Activated naive CD4-positive, alpha-beta T cell treated with anti-CD3 and anti-CD28 coated beads for 36 hours (primary cell): Measurements from ENCODE around the gene CASK. TPM values are rescaled to one million over a fixed set of nuclear protein-coding genes. Genes with fewer than 3 reads are reported as not detected.

ENCODE experiments used
- CTCF ChIA-PET: fragments of 350-600 bp; sonication (Branson Sonifier 250); formaldehyde crosslinking; loops from one replicate; lab custom pipeline; 2021; ENCODE audit warnings: antibody characterized with exemption; lab: Charles Lee
- DNase-seq: peaks from one replicate; pipeline ENCODE4 v3.0.0-alpha.2; 2020
- H3K27ac Mint-ChIP-seq: one replicate; pipeline ENCODE4 v1.8.0; 2021; ENCODE audit warnings: mild to moderate bottlenecking, mixed read lengths
- H3K27me3 Mint-ChIP-seq: one replicate; pipeline ENCODE4 v1.8.0; 2021; ENCODE audit warnings: low read depth, mixed read lengths
- H3K36me3 Mint-ChIP-seq: one replicate; pipeline ENCODE4 v1.8.0; 2021; ENCODE audit warnings: low read depth, mixed read lengths
- H3K4me1 Mint-ChIP-seq: one replicate; pipeline ENCODE4 v1.8.0; 2021; ENCODE audit warnings: low read depth, mixed read lengths
- H3K4me3 Mint-ChIP-seq: one replicate; pipeline ENCODE4 v1.8.0; 2021; ENCODE audit warnings: mild to moderate bottlenecking, moderate library complexity, mixed read lengths
- H3K9me3 Mint-ChIP-seq: one replicate; pipeline ENCODE4 v1.8.0; 2021; ENCODE audit warnings: mixed read lengths
- intact Hi-C: fragments of 100-400 bp; cut with micrococcal nuclease; formaldehyde crosslinking; loops from one replicate; pipeline ENCODE4 v1.15.1; 2023
- total RNA-seq, 2 experiments: library from RNA; stranded (reverse); gene quantifications; one replicate each; pipeline ENCODE4 v1.2.3, GENCODE V29; 2021

Gene CASK
- total RNA-seq, 2 experiments from 2014 or later = 15.4 to 18.9 TPM

DNA sequence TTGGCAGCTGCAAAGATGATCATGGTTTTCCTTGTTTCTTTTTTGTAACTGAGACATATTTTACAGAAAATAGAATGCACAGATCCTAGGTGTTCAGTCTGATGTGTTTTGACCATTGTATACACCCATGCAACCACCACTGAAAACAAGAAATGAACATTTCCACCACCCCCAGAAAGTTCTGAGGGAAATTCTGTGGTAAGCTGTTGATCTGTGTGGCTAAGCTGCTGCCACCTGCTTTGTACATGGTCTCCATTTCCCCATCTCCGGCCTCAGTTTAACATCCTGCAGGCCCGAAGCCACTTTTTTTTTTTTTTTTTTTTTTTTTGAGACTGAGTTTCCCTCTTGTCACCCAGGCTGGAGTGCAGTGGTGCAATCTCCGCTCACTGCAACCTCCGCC, 411.0 kb downstream of the CASK start:
- H3K36me3 Mint-ChIP-seq = no peaks in the 10 kb centered on the region
- no peaks in the 10 kb centered on the region for H3K27me3 Mint-ChIP-seq
- H3K9me3 Mint-ChIP-seq = no peaks in the 10 kb centered on the region
- H3K4me1 Mint-ChIP-seq = peaks cover 3% of the 10 kb centered on the region
- no peak overlapping the region for H3K27ac Mint-ChIP-seq
- H3K4me3 Mint-ChIP-seq = no peak overlapping the region
- intact Hi-C loops = no loop called here
- CTCF ChIA-PET = no interaction called here
- DNase-seq = no peak

DNA sequence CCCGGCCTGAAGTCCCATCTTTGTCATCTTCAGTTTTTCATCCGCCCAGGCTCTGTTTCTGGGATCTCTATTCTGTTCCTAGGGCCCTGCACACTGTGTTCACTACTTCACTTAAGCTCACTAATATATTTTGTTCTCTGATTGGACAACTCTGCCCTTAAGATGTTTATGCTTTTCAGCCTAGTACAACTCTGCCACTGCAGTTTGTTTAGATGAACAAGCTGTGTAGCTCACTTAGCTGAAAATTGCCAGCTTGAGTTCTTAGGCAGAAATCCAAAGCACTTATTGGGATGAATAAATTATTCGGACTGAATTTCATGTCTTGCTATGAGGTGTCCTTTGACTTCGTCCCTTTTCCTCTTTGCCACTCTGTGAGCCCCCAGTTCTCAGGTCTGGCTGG, 415.4 kb downstream of the CASK start:
- Mint-ChIP-seq H3K4me3 (no peak overlapping the region), H3K9me3 (no peaks in the 10 kb centered on the region), H3K27ac (no peak overlapping the region), H3K27me3 (no peaks in the 10 kb centered on the region), H3K36me3 (no peaks in the 10 kb centered on the region), H3K4me1 (no peaks in the 10 kb centered on the region)
- intact Hi-C loops = no loop called here
- DNase-seq = no peak
- CTCF ChIA-PET = no interaction called here

DNA sequence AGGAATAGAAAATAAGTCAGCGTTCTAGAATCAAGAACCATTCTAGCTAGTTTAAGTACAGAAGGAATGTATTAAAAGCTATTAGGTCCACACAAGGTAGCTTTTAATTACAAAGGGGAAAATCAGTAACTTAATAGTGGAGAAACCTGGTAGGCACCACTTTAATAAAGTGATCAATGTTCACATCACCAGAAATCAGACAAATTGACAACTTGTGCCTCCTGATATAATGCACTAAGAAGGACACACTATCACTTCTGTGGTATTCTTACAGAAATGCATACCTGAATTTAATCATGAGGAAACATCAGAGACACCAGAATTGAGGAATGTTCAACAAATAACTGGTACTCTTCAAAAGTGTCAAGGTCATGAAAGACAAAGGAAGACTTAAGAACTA, 421.4 kb downstream of the CASK start:
- Mint-ChIP-seq H3K27me3 (no peaks in the 10 kb centered on the region), H3K27ac (no peak overlapping the region), H3K4me1 (peaks cover 4% of the 10 kb centered on the region), H3K4me3 (no peak overlapping the region), H3K9me3 (no peaks in the 10 kb centered on the region), H3K36me3 (no peaks in the 10 kb centered on the region)
- CTCF ChIA-PET = interaction anchor here (0.6 kb wide), 1 partner anchor 14 kb away, joined by 5 read pairs; no protein-coding TSS in a partner anchor
- intact Hi-C loops = no loop called here
- DNase-seq = no peak

- Mint-ChIP-seq H3K27ac (no peak overlapping the region), H3K4me3 (no peak overlapping the region), H3K4me1 (peaks cover 4% of the 10 kb centered on the region), H3K9me3 (no peaks in the 10 kb centered on the region), H3K36me3 (no peaks in the 10 kb centered on the region), H3K27me3 (no peaks in the 10 kb centered on the region)
- no peak for DNase-seq
- intact Hi-C loops = no loop called here
- CTCF ChIA-PET = no interaction called here
These were observed 423.4 kb downstream of the CASK start for GRCh38 chrX:41499984-41500383.

GRCh38 chrX:41499195-41499594, 424.2 kb downstream of the CASK start:
- H3K27ac Mint-ChIP-seq = no peak overlapping the region
- H3K36me3 Mint-ChIP-seq = no peaks in the 10 kb centered on the region

GRCh38 chrX:41491267-41492004, 431.9 kb downstream of the CASK start:
- Mint-ChIP-seq H3K4me1 (no peaks in the 10 kb centered on the region), H3K9me3 (no peaks in the 10 kb centered on the region), H3K4me3 (no peak overlapping the region), H3K27me3 (no peaks in the 10 kb centered on the region), H3K36me3 (no peaks in the 10 kb centered on the region), H3K27ac (no peak overlapping the region)
- intact Hi-C loops = no loop called here
- DNase-seq = no peak
- CTCF ChIA-PET = no interaction called here

More at GRCh38 chrX:41499195-41499594, 424.2 kb downstream of the CASK start:
- Mint-ChIP-seq H3K27me3 (no peaks in the 10 kb centered on the region), H3K4me1 (peaks cover 4% of the 10 kb centered on the region), H3K4me3 (no peak overlapping the region), H3K9me3 (no peaks in the 10 kb centered on the region)
- intact Hi-C loops = no loop called here
- CTCF ChIA-PET = no interaction called here
- no peak for DNase-seq

DNA sequence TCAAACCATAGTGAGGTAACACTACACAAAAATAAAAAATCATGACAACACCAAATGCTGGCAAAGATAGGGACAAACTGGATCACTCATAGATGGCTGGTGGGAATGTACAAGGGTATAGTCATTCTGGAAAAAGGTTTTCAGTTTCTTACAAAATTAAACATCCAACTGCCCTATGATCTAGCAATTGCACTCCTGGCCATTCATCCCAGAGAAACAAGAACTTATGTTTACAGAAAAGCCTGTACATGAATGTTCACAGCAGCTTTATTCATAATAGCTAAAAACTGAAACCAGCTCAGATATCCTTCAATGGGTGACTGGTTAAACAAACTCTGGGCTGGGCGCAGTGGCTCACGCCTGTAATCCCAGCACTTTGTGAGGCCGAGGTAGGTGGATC, 432.9 kb downstream of the CASK start:
- no peak for DNase-seq
- H3K27ac Mint-ChIP-seq = no peak overlapping the region
- CTCF ChIA-PET = no interaction called here
- intact Hi-C loops = no loop called here
- no peaks in the 10 kb centered on the region for H3K4me1 Mint-ChIP-seq
- no peak overlapping the region for H3K4me3 Mint-ChIP-seq
- H3K9me3 Mint-ChIP-seq = no peaks in the 10 kb centered on the region
- H3K27me3 Mint-ChIP-seq = no peaks in the 10 kb centered on the region
- H3K36me3 Mint-ChIP-seq = no peaks in the 10 kb centered on the region

DNA sequence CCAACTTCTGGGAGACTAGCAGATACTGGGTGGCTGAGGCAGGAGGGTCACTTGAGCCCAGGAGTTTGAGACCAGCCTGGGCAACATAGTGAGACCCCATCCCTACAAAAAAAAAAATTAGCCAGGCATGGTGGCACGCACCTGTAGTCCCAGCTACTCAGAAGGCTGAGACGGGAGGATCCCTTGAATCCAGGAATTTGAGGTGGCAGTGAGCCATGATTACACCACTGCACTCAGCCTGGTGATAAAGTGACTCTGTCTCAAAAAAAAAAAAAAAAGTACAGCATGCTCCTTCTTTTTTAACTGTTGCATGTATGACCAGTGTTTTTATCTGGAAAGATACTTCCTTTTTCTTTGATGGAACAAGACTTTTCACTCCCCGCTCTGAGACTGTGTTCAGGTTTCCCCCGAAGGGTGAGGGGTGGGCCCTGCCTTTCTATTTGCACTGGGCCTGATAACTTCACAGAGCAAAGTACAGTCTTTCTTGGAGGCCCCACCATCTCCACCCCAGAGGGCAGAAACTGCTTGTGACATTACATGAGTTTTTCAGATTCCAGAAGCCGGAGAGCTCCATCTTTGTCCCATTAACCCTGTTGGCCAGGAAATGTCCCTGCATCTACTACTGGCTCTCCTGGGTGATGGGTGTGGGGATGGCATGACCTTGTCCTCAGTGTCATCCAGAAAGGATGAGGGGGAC, 441.1 kb downstream of the CASK start:
- no peaks in the 10 kb centered on the region for H3K36me3 Mint-ChIP-seq

DNA sequence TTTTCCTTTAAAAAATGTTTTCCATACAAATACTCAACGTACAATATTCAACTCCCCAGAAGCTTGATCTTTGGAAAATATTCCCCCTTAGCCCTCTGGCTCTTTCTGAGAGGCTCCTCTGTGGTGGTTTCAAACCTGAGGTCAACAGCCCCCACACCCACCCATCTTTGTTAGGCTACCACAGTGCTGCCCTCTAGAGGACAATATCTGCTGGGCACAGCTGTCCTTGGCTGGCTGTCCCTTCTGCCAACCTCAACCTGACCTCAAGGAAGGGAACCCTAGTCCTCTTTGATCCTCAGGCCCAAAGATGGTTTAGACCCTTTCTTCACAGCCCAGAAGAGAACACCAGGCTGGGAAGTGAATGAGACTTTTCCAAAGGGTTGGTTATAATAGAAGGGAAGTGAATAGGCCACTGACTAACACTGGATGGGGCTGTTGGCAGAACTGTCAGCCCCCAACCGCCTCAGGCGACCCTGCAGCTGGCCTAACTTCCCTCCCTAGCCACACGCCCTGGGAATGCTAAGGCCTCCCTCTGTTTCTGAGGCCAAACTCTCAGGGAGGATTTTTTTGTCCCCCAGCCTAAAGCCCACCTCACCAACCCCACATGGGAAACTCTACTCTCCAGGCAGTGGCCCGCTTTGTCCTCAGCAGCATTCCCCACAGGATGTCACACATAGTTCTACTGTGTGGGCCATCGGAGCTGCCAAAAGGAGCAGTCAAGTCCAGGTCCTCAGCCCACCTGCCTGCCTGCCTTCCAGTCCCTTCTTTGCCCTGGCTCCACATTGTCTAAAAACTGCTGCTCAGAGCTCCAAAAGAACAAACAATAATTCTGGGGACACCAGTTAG, 441.9 kb downstream of the CASK start:
- no peaks in the 10 kb centered on the region for H3K36me3 Mint-ChIP-seq
- CTCF ChIA-PET = interaction anchor here (0.6 kb wide), 1 partner anchor 872 kb away, joined by 3 read pairs; no protein-coding TSS in a partner anchor
- no peak overlapping the region for H3K4me3 Mint-ChIP-seq
- no peaks in the 10 kb centered on the region for H3K9me3 Mint-ChIP-seq
- DNase-seq = peak; percentile 12
- H3K27ac Mint-ChIP-seq = no peak overlapping the region
- H3K27me3 Mint-ChIP-seq = no peaks in the 10 kb centered on the region
- intact Hi-C loops = no loop called here
- no peaks in the 10 kb centered on the region for H3K4me1 Mint-ChIP-seq

More for the DNA sequence above, 441.1 kb downstream of the CASK start:
- intact Hi-C loops = no loop called here
- Mint-ChIP-seq H3K27ac (no peak overlapping the region), H3K9me3 (no peaks in the 10 kb centered on the region), H3K27me3 (no peaks in the 10 kb centered on the region), H3K4me3 (no peak overlapping the region), H3K4me1 (no peaks in the 10 kb centered on the region)
- CTCF ChIA-PET = interaction anchor here (0.6 kb wide), 1 partner anchor 873 kb away, joined by 3 read pairs; no protein-coding TSS in a partner anchor
- no peak for DNase-seq

- intact Hi-C loops = no loop called here
- CTCF ChIA-PET = no interaction called here
- Mint-ChIP-seq H3K27ac (no peak overlapping the region), H3K36me3 (no peaks in the 10 kb centered on the region), H3K27me3 (no peaks in the 10 kb centered on the region), H3K4me1 (no peaks in the 10 kb centered on the region), H3K9me3 (no peaks in the 10 kb centered on the region), H3K4me3 (no peak overlapping the region)
- no peak for DNase-seq
These were observed 442.7 kb downstream of the CASK start for GRCh38 chrX:41480508-41481260.

- intact Hi-C loops = no loop called here
- CTCF ChIA-PET = no interaction called here
- H3K4me1 Mint-ChIP-seq = no peaks in the 10 kb centered on the region
- no peak for DNase-seq
- H3K27ac Mint-ChIP-seq = no peak overlapping the region
- no peak overlapping the region for H3K4me3 Mint-ChIP-seq
- H3K27me3 Mint-ChIP-seq = no peaks in the 10 kb centered on the region
- no peaks in the 10 kb centered on the region for H3K36me3 Mint-ChIP-seq
- H3K9me3 Mint-ChIP-seq = no peaks in the 10 kb centered on the region
These were observed 444.9 kb downstream of the CASK start for GRCh38 chrX:41478381-41478911.
